Central memory CD4-positive, alpha-beta T cell (primary cell): ENCODE data around the gene THEM4.

Experiments
- DNase-seq: peaks from one replicate; pipeline ENCODE4 v3.0.0; 2022
- total RNA-seq, 3 experiments: gene quantifications; one replicate each; lab custom pipeline; 2026; lab: John Stamatoyannopoulos, UW

Gene THEM4
- 54.0 to 160 (median 105) reads per million in 3 experiments for total RNA-seq

DNA sequence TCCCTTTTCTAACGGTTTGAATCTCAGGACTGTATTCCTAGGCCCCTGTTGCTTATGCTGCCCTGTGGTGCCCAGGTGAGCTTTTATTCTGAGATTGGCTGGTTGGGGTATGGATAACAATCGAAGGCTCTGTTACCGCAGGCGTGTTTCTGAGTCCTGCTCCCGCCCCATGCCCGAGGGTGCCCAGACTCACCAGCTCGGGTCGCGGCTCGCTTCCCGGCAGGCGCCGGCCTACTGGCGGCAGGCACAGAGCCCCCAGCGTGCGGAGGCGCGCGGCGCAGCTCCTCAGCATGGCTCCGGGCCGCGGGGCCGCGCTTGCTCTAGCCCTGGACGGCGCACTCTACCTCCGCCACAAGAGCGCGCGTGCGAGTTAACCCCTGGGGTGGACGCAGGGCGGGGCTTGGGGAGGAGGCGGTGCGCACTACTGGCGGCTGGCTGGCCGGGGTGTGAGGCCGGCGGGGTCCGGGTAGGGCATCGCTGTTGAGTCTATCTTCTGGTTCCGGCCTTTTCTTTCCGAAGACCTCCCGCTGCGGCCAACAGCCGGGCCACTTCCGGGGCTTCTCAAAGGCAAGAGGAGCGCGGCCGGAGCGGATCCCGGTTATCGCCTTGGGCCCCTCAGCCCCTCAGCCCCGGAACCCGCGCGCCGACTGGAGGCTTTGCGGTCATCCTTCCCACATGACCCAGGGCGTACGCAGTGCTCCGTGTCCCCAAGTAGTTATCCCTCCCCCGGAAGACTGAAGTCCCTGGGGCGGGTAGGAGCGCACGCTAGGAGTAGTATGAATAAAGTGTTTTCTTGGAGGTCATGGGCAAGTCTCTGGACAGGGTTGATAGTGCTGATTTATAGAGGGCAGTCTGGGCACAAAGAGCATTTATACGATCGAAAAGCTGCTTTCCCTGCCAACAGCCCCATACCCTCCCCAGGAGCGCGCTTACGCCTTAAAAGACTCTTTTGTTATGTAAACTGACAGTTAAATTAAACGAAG, at the start of gene THEM4:
THEM4 (minus strand) TSS at position 345 of the 983 bp plus-strand sequence; CDS start at position 292, 53 bp downstream.
- DNase-seq, result peak; percentile 77

DNA sequence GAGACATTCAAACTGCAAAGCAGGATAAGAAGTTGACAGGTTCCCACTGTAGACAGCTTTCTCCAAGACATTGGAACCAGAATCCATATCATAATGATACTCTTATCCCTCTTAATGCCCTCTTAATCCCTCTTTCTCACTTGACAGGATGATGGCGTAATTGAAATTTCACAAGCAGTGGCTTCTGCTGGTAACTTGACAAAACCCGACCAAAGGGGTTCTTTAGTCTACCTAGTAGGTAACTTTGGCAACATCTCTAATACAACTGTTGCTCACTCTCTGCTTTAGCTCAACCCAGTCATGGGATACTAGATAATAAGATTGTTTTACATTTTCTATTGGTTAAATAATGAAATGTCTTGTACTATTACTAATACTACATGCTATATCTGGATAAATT, 49.6 kb upstream of the THEM4 start:
- DNase-seq, result no peak

DNA sequence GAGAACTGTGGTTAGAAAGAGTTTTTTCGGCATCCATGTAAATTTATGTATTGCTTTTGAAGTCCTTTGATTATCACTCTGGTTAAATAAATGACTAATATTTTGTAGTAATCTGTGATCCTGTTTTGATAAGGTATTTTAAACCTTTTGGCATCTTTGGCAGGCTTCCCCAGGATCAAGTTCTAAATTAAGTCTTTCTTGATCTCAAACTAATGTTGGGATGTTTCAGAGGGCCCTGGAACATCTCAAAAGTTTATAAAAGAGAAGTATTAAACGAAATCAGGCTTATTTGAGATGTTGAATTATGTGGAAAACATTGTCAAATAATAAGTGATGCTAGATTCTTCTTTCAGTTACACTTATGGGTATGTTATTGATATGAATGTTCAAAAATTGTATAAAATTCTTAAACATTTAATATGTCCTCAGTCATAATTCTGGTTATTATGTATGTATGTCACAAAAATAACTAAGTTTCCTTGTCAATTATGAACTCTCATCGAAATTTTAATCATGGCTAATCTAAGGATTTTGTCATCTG, 47.7 kb upstream of the THEM4 start:
- no peak for DNase-seq

DNA sequence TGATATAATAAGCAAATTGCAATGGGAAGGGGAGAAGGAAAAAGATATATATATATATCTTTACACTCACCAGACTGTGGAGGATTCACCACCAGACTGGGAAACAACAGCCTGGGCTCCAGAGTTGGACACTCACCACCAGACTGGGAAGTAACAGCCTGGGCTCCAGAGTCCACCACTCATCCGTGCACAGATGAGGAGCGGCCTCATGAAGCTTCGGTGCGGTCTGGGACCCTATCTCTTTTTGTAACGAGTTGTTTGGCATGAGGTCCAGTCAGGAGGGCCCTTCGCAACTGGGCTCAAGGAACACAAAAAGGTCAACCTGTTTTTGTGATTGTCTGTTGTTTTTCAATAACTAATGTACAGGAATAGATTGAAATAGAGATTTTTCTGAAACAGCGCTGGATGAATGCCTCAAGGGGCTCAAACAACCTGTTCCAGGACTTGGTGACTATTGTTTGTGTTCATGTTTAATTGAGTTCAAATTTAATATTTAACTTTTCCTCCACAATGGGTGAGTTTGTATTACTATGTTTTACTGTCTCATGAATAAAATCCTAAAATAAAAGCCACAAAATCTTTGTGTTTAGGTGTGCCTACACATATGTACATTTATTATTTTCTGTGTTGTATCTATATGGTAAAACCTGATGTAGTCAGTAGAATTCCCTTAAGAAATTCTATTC, 44.2 kb upstream of the THEM4 start:
- no peak for DNase-seq

DNA sequence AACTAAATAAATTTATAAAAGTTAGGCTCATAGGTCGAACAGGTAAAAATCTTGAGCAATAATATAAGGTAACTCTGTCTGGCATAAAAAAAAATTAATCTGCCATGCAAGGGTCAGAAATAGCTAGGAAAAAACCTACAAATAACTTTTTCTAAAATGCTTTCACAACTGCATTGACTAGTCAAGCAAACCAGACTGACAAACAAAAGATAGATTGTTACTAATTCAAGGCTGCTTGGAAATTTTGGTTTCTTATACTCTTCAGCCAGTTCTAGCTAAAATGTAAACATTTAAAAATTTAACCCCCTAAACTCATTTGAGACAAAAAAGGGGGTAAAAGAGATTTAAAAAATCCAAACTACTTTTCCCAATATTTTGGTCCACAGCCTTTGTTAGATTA, 43.5 kb upstream of the THEM4 start:
- no peak for DNase-seq

DNA sequence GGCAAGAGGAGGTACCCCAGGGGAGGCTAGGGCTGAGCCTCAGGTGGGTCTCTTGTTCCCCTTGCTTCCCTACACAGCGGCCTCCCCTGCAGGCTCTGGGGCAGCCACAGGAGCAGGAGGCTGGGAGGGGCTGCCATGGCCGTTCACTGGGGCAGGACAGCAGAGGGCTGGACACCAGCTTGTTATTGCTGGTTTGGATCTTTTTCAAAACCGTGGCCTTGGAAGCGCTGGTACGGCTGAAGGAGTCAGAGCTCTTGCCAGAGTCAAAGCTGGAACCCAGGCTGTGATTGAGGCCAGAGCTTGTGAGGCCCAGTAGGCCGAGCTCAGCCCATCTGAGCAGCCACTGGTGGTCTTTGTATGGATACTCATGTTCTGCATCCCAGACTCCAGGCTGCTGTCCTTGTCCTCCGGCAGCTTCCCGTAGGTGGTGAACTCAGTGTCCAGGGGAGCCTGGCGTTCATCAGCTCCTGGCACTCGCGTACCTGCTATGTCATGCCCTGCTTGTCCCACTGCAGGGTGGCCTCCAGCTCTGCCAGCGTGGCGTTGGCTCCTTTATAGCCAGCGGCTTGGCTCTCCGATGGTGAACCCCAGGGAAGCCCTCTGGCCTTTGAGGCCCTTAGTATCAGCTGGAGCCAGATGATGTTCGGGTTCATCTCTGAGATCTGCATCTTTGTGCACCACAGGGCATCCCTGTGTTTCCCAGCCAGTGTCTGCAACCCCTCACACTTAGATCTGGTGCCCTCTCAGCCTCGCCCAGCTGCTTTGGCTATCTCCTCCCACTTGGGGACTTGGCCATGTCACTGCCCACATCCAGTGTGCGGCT, 40.3 kb upstream of the THEM4 start:
- no peak for DNase-seq

DNA sequence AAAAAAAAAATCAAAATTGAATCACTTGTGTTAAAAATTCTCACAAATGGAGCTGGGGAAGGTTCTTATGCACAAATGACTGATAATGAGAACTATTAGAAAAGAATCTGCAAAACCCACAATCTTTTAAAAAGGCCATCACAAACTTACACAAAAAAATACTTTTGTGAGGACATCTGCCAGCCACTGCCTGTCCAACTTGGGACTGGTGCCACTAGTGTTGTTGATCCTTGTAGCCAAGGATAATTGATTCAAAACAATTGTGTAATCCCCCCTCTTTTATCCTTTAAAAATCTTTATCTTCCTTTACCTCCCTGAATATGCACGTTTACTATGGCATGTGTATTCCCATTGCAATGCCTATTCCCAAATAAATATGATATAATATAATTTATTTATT, 39.2 kb upstream of the THEM4 start:
- DNase-seq, result no peak

DNA sequence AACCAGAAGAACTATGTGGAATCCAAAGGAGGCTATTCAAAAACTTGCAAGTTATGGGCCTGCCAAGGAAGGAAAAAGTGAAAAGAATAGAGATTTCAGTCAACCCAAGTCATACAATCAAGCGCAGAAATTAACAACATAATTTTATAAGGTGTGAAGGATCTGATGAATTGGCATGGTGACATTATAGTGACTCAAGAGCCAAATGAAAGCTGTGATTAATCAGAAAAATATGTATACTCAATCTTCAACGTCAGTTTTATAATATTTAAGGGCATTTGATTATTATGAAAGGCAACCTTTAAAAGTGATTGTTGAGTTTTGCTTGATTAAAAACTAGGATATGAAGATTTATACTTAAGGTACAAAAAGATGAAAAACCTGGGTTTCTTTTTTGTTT, 37.8 kb upstream of the THEM4 start:
- DNase-seq, result no peak

DNA sequence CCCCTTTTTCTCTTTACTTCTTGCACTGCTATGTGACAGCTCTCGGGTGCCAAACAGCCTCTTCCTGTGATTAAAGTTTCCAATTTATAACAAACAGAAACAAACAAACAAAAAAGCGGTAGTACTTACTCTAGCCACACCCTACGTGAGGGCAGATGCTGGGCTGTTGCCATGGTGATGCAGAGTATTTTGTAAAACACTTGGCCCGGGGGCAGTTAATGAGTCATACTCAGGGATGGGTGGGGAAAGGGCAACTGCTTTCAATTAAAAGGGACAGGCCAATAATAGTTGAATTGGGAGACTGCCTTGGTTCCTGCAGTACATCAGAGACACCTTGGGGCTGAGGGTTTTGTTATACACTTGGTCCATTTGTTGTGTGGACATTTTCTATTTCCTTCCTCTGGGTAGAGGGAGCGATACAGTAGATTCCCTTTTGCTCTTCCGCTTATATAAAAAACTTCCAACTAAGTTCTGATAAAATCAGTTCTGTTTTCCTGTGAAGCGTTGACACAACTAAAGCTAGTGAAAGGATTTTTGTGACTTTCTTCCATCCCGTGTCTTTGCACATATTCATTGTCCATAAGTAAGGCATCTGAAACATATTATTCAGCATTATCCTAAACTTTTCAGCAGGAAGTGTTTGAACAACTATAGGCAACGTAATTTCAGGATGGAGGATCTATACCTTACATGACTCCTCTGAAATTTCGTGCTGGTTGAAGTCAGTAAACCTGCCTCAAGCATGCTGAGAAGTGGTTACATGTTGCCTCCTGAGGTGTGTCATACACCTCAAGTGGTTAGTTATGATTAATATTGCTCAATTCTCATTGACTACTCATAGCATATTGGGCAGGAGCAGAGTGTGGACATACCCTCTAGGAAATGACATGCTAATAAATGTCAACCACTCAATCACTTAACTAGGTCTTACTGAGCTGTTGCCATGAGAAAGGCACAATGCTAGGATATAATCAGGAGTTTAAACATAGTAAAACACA, 36.7 kb upstream of the THEM4 start:
- DNase-seq, result peak; percentile 90

DNA sequence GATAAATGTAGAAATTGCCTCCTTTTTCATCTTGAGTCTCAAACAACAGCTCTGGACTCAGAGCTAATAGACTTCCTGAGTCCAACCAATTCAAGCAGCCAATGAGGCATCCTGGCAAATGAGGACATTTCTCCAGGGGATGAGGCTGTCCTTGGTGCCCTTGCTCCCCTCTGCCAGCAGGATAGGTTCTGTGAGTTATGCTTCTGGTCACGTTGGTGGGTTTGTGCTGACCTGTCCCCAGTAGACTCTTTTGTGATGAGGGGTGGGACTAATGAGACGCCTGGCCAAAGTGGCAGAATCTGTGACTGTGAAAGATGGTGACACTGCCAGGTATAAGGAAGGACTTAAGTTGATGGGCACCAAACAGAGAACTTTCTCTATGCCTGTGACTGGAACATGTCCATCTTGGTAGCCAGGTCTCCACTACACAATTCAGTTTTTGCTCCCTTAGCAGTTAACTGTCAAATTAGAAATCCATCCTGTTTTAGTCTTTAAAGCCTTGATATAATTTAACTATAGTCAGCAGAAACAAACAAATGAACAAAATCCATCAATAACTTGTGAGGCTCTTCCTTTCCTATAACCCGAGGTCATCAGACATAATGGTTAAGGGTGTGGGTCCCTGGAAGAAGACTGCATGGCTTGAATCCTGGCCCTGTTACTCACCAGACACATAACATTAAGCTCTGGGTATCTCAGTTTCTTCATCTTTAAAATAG, 35.7 kb upstream of the THEM4 start:
- no peak for DNase-seq

DNA sequence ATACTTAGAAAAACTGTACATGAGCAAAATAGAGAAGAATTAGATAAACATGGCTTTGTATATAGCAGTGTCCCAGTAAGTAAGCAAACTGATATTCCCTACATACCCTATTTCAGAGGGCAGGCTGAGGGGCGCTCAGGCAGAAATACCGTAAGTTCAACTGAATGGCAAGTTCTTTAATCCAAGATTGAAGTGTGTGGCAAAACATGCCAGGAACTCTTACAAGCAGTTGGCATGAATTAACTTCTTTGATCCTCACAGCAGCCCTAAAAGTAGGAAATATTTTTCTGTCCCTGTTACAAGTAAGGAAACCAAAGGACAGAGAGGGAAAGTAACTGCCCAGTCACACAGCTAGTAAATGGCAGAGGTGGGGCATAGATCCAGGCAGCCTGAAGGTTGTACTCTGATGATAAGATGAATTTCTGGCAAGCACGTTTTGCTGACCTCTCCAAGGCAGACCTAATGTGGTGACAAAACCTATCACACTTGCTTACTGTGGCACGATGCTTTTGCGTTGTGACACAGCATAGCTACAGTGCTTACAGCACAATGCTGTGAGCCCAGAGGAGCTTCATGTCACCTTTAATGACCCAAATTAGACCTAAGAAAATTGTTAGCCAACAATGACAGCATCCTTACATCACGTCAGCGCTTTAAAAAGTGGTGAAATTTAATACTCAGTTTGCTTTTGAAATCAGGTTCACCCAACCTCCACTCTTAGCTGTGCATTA, 35.0 kb upstream of the THEM4 start:
- no peak for DNase-seq

DNA sequence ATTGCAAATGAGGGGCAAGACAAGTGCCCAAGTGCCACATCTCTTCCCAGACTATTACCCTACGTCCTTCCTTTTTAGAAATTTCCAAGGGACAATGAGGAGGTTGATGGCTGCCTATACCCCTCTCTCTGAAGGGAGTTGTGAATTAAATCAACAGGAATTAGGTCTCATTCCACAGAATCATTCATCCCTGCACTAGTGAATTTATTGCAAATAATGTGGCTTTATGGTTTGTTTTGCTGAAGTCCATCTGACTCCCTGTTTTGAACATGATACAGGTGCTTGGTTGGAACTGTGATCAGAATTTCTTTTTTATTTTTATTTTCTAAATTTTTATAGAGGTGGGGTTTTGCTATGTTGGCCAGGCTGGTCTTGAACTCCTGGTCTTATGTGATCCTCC, 34.3 kb upstream of the THEM4 start:
- no peak for DNase-seq

DNA sequence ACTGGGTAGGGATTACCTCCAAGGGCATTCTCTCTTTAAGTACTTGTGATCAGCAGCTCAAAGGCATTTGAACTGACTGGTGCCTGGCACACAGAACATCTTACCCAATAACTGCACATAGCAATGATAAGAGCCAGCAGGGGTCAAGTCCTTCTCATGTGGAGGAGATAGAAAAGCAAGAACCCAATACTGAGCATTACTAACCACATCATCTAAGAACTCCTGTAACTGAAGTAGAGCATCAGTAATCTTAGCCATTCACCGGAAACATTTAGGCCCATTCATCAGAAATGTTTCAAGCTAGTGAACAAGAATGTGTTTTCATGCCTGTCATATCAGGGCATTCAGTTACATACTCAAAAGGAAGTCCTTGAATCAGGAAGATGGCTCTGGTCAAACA, 33.6 kb upstream of the THEM4 start:
- DNase-seq, result no peak

DNA sequence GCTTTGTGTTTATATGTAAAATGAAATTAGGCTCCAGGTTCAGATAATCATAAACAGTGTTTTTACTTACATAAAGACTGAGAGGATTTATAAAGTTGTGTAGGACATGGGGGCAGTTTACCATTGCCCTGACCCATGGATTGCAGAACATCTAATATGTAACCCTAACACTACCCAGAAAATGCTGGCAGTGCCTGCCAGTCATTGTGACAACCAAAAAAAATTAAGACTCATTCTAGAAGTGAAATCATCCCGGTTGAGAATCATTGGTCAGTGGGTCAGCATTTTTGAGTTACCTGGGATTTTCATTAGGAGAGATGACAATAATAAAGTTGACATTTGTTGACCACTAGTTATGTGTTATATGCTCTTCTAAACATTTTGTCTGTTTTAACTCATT, 31.2 kb upstream of the THEM4 start:
- DNase-seq, result no peak

DNA sequence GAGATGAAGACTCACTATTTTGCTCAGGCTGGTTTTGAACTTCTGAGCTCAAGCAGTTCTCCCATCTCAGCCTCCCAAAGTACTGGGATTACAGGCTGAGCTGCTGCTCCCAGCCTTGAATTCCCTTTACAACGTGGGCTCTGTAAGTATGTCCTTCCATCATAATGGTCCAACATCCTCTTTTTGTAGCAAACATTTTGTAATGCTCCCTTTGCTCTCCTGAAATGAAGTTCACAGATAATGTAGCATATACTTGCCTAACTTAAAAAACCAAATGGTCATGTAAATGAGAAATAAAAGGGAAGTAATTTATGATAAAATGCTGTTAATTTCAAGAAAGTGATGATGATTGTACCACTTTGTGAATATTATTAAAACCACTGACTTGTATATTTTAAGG, 30.5 kb upstream of the THEM4 start:
- no peak for DNase-seq

DNA sequence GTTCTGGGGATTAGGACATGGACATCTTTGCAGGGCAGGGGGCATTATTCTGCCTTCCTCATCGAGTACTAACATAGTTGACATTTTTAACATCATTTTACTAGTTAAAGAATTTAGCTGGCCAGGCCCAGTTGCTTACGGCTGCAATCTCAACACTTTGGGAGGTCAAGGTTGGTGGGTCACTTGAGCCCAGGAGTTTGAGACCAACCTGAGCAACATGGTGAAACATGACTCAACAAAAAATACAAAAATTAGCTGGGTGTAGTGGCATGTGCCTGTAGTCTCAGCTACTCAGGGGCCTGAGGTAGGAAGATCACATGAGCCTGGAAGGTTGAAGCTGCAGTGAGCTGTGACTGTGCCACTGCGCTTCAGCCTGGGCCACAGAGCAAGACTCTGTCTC, 29.8 kb upstream of the THEM4 start:
- no peak for DNase-seq

DNA sequence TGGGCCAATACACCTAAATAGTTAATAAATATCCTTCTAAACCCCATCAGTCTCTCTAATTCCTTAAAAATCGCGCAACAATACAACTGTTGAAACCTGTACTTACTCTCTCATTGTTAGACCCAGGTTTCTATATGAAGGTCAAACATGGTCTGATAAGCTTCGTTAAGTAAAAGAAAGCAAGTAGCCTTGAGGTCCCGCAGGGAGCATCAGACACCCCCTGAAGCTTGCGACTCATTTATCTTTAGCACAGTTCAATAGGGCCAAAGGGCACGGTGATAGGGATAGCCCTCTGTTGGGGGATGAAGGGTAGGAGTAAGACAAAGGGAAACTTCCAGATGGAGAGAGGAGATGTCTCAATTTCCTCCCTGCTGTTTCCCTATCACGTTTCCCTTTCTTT, 27.3 kb upstream of the THEM4 start:
- no peak for DNase-seq

DNA sequence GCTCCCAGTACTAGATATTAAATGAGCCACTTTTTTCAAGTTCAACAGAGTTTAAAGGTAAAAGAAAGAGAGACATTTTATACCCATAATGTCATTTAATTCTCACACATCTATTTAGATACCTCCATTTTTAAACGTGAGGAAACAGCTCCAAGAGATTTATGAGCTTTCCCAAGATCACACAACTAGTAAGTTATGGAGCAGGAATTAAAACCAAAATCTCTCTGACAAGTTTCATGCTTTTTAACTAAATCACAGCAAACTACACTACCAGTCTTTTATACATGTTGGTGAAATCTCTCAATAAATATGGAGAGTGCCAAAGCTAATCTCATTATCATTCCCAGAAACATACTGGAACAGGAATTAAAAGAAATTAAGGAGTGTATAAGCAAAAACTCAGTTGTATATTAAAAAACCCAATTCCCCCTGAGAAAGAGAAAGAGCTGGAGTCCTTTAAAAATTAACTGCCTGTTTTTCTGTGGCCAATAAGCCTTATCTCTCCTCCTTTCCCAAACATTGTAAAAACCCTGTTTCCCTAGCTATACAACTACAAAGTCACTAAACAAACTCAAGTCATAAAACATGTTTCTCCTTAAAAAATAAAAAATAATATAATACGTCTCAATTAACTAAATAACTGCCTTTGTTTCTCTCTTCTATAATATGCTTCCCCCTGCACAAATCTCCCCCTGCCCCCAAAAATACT, 26.7 kb upstream of the THEM4 start:
- no peak for DNase-seq

DNA sequence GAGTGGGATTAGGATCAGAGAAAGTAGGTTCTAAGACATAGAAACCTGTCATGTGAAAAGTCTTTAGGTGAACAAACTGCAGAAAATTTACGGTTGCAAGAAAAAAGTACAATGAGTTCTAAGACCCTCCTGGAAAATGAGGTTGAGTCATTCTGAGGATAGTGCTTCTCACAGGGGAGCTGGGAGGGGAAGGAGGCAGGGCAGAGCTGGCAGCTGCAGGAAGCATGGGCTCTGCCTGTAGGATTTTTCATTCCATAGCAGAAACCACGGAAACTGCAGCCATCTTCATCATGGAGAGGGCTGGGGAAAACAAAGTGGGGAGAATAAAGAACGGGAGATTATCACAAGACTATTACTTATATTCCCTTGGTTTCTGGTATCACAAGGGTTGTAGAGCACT, 25.8 kb upstream of the THEM4 start:
- no peak for DNase-seq
